HG02973 (cell line): ENCODE data around the gene IGFBP7.

Experiments used
- ATAC-seq: cut with Tn5 transposase; IDR thresholded peaks from one replicate; pipeline ENCODE4 v1.9.1; 2021; ENCODE audit warnings: moderate library complexity; ENCODE audit not compliant: unreplicated experiment

Gene IGFBP7

GRCh38 chr4:57098415-57098814 lies 11.8 kb downstream of the IGFBP7 start:
- no peak for ATAC-seq

GRCh38 chr4:57097711-57098110 lies 12.5 kb downstream of the IGFBP7 start:
- no peak for ATAC-seq

DNA sequence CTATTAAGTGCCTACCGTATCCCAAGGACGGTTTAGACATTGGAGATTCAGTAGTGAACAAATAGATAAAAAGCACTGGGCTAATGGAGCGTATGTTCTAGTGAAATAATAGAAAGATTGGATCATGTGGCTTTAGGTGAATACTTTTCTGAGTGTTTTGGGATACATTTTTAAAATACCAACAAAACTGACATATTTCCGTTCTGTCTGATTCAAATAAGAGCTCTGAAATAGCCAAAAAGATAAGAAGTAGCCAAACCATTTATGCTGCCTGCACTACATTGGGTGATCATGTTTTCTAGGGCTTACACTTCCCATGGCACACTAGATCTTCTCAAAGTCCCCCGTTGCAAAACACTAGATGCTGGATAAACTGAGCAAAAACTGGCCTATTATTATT lies 14.2 kb downstream of the IGFBP7 start:
- no peak for ATAC-seq

DNA sequence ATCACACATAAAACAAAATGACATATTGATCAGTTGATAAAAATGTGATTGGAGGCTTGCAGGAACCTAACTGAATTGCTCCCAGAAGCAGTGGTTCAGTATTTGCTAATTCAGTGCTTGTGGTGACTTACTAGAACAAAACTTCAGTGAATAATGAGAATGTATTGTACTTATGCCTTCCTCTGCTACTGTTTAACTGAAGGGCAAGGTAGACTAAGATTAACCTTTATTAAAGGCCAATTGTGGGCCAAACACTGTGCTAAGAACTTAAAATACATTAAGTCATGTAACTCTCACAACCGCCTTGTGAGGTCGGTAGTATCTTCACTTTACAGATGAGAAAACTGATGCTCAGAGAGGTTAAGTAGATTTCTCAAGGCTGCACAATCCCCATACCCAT lies 14.9 kb downstream of the IGFBP7 start:
- no peak for ATAC-seq

DNA sequence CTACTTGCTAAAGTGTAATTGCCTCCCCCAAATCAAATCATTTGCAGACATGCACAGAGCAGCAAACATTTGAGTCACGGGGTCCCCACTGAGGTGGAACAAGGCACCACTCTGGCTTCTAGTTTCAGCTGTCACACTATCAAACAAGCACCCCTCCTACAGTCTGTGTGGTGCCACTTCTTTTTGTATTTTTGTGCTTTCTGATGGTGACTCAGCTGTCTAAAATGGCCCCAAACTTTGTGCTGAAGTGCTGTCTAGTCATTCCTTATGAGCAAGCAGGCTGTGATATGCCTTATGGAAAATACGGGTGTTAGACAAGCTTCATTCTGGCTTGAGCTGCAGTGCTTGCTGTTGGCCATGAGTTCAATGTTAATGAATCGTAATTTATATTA lies 15.4 kb downstream of the IGFBP7 start:
- ATAC-seq: no peak

DNA sequence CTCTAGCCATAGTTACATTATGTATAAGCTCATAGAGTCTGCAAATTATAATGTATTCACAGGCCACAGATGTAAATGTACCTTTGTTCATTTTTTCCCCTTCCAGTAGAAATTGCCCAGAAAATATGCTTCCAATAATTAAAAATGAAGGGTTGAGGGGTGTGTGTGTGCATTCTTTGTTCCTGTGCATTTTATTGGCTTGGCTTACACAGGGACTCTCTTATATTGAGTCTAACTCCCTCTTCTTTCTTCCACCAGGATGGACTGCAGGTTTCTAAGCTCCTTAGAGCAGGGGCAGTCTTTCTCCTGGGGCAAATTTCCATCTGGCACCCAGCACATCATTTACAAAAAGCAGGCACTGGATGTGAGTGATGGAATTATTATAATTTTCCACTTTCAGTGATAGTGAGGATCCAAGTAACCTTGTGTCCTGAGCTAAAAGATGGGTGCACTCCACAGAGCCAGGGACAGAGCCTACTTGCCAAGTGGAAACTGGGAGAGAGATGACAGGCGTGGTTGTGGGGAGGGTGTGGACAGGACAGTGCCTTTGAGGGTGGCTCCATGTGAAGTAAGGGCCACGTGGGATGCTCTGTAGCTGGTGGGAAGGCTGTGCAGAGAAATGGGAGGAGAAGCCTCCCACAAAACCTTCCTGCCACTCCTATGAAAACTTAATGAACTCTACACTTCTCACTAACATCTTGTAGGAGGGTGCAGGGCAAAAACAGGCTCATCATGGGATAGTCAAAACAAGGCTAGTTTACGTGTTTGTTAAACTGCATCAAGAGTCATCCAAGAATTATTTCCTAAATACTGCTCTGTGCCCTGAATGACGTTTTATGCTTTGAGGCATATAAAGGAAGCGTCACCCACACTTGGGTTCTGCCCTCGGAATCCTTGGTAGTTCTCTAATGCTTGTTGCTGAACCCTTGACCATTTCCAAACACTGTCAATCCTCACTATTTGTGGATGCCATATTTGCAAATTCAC lies 16.0 kb downstream of the IGFBP7 start:
- ATAC-seq: no peak

GRCh38 chr4:57091657-57092162 lies 18.5 kb downstream of the IGFBP7 start:
- ATAC-seq: no peak

GRCh38 chr4:57090079-57090478 lies 20.1 kb downstream of the IGFBP7 start:
- no peak for ATAC-seq

GRCh38 chr4:57089549-57089948 lies 20.6 kb downstream of the IGFBP7 start:
- ATAC-seq: no peak

GRCh38 chr4:57086031-57086723 lies 24.0 kb downstream of the IGFBP7 start:
- ATAC-seq: no peak

DNA sequence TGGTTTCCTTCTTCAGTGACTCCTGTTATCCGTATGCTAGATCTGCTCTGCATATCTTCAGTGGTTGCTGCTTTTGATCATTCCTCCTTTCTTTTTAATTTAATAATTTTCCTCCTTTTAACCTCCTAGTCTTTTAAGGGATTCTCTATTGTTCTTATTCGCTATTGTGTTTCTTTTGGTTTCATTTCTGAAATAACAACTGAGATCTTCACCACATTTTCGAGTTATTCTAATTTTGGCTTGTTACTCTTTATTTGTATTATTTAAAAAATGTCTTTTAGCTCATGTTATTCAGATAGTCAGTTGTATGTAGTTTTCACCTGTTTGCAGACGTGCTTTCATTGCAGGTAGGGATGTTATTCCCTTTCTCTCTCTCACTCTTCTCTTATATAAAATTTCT lies 24.9 kb downstream of the IGFBP7 start:
- no peak for ATAC-seq

GRCh38 chr4:57084360-57084759 lies 25.8 kb downstream of the IGFBP7 start:
- ATAC-seq: no peak

DNA sequence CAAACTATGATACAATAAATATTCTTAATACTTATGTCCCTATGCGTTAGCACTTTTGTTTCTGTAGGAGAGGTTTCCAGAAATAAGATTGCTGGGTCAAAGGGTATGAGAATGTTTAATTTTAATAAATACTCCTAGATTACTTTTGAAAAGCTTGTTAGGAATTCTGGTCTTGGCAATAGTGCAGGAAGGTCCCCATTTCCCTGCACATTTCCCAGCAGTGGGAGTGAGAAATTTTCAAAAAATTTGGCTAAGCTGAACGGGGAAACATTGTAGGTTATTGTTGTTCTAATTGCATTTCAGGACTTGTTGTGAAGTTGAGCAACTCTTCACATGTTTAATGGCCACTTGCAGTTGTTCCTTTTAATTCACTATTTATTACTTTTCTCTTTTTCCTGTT lies 27.1 kb downstream of the IGFBP7 start:
- no peak for ATAC-seq

DNA sequence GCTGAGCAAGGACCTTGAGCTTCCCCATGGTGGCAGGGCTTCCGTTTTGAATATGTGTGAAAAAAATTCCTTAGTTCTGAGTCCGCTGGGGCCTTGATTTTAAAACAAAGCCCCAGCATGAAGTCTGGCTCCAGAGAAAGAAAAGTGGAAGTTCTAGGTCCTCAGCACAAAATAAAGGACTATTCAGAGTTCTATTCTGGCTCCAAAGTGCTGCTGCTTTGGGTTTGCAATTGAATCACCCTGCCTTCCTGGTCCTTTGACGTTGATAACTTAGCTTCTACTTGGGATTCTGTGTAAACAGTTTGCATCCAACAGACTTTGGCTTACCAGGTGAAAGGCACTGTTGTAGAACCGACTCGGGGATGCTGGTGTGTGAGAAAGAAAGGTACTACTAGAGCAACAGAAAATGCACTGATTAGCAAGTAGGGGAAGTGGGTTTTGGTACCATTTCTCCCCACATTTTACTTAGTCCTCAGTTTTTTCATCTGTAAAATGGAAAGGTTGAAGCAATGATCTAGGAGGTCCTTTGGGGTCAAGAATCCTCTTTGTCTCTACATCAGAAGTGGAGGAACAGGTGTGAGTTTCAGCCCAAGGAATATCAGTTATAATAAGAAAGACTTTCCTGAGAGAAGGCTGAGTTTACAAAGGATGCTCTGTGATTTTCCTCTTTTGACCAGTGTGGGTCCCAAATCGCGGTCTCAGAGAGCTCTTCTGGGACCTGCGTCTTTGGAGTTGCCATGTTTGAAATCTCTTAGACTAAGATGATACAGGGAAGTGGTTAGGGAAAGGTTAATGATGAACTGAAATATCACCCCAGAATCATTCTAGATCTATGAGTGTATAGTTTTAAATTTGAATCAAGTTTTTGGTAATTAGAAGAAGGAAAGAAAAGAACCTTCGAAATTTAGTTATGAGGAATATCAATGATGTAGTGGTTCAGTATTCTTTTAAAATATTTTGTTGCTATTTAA lies 28.2 kb downstream of the IGFBP7 start:
- ATAC-seq: no peak

DNA sequence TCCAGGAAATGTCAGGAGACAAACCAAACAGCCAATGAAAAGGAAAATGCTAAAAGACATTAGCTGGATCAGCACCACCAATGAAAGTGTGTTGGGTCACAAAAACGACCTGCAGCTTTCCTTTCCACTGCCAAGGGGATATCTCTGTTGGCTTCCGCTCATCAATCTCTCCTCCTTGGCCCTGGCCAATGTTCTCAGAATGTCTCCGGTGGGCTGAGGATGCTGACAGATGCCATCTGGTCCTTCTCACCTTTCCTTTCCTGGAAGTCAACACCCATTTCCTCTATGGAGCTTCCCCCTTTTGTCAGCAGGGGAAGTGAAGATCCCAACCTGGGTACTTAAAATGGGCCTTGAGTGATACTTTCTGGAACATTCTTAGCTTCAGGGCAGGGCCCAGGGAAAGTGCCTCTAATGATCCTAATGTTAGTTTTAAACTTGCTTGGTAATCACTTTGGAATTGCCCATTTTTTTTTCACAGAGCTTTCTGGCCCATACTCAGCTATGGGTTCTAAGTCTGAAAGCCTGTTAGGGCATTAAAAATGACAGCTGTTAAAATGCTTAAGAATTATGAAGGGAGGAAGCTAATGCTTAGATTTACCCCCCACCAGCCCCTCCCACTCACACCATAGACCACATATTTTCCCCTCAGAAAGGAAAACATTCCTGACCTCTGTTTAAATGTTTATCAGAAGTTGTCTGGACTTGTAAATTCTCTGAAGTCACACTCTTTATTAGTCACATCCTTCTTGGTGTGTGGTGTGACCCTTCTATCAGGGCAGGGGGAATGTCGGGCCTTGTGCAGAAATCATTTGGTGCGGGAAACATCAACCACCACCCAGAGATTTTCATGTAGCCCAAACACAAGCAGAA lies 29.2 kb downstream of the IGFBP7 start:
- no peak for ATAC-seq

DNA sequence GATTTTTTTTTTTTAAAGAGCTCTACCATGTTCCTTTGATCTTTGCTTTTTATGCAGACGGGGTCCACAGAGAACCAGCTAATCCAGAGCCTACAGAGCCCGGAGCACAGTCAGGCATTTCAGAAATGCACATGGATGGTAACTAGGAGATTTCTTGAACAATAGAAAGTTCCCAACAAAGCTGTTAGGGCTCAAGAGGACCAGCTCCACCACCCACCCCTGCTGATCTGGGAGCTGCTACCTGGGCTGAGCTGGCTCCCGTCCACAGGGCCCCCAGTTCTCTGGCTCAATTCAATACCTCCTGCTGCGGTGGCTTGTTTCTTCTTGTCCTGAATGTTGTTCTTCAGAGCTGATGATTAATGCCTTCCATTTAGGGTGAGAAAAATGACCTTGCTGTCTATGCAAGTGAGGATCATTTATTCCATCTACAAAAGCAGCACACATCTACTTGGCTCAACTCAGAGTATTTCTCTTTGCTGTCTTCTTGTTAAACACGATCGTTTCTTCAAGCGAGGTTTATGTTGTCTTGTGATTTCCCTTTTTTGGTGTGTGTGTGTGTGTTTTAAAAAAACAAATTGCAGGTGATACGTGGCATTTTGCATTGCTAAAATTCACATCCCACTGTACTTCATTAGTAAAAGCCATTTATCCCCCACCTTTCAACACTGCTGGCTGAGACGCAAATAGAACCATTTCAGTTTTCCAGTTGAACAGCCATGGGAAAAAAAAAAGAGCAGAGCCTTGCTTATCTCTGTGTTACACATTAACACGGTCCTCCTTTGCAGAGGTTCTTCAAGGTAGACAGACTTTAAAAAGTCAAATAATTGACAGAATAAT lies 31.3 kb downstream of the IGFBP7 start:
- ATAC-seq: no peak

- no peak for ATAC-seq
Measured at GRCh38 chr4:57077550-57078343, 32.4 kb downstream of the IGFBP7 start.

GRCh38 chr4:57076646-57077045 lies 33.5 kb downstream of the IGFBP7 start:
- ATAC-seq: no peak
